Hepatocyte (in vitro differentiated cells): Measurements from ENCODE around the gene RFTN1.

Experiments used
- EZH2 ChIP-seq: fragments of 200-600 bp; sonication (generic); IDR thresholded peaks from 2 replicates; pipeline ENCODE4 v1.6.1; 2016; ENCODE audit warnings: antibody characterized with exemption, mild to moderate bottlenecking, borderline replicate concordance
- EZH2phosphoT487 ChIP-seq: fragments of 200-600 bp; sonication (generic); IDR thresholded peaks from one replicate; pipeline ENCODE4 v1.6.1; 2018; ENCODE audit warnings: antibody characterized with exemption, mild to moderate bottlenecking, low read depth, moderate library complexity; ENCODE audit not compliant: unreplicated experiment, severe bottlenecking
- TF ChIP-seq, protein P1 (sequence below): fragments of 200-600 bp; sonication (generic); IDR thresholded peaks from 2 replicates; pipeline ENCODE4 v1.5.1; 2016; ENCODE audit warnings: antibody characterized with exemption, mild to moderate bottlenecking; ENCODE audit not compliant: poor library complexity

DNA sequence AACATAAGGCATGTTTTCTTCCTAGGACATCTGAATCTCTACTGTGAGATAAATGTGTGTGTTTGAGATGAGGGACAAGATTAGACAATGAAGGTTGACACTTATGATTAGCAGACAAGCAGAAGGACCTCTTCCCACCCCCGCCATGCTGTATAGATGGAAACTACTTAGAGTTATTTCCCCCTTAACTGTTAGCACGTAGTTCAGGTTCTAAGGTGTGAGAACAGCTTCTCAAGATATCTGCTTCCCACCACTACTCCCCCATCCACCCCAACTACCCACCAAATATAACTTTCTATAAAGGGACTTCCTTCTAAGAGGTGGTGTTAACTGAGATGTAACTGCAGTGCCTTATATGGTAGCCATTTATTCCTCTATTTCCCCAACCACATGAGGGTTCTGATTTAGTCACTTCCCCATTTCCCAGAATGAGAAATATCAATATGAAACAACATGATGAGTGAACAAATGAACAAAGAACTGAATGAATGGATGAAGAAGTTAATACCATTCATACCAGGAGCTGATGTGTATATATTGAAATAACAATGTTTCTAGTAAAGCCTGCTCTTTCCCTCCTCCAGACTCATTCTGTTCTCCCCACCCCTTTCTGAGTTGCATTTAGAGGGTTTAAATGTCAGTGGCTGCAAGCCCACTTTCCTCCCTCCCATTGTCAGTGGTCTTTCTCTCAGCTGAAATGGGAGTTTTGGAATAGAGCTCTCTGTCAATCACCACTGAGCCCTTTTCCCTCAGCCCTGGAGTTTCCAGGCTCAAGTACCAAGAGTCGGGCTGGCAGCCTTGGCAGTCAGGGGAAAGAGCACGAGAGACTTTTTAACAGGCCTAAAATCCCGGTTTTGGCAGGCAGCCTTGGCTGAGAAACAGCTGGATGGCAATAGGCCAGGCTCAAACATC, 7.7 kb upstream of the RFTN1 start:
- TF ChIP-seq EZH2 (no peak), EZH2phosphoT487 (no peak)
- TF ChIP-seq, protein P1, sequence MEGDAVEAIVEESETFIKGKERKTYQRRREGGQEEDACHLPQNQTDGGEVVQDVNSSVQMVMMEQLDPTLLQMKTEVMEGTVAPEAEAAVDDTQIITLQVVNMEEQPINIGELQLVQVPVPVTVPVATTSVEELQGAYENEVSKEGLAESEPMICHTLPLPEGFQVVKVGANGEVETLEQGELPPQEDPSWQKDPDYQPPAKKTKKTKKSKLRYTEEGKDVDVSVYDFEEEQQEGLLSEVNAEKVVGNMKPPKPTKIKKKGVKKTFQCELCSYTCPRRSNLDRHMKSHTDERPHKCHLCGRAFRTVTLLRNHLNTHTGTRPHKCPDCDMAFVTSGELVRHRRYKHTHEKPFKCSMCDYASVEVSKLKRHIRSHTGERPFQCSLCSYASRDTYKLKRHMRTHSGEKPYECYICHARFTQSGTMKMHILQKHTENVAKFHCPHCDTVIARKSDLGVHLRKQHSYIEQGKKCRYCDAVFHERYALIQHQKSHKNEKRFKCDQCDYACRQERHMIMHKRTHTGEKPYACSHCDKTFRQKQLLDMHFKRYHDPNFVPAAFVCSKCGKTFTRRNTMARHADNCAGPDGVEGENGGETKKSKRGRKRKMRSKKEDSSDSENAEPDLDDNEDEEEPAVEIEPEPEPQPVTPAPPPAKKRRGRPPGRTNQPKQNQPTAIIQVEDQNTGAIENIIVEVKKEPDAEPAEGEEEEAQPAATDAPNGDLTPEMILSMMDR = no peak
